ENCODE measurements around the gene RBFOX2.

GRCh38 chr22:35799150-35799549 is 229.5 kb downstream of the RBFOX2 start:
- no peak for TF ChIP-seq CTCF (conservative IDR thresholded peaks at IDR 0.05; ENCODE audit: low read depth in 2 of 2)
- TF ChIP-seq EZH2 (IDR thresholded peaks at IDR 0.05; ENCODE audit: low read depth, unreplicated experiment) = no peak
- TF ChIP-seq EZH2phosphoT487 (IDR thresholded peaks at IDR 0.05; ENCODE audit: unreplicated experiment) = no peak
- TF ChIP-seq REST (IDR thresholded peaks at IDR 0.05; ENCODE audit: unreplicated experiment) = no peak
- TF ChIP-seq POLR2AphosphoS5 (IDR thresholded peaks at IDR 0.05; ENCODE audit: low read depth) = no peak
- TF ChIP-seq CREB1 (CRISPR knock-in tag; IDR thresholded peaks at IDR 0.05; ENCODE audit: low read depth) = no peak
- no peak for TF ChIP-seq JUNB (IDR thresholded peaks at IDR 0.05; ENCODE audit: unreplicated experiment)
- TF ChIP-seq NANOG (IDR thresholded peaks at IDR 0.05; ENCODE audit: borderline replicate concordance) = no peak
- TF ChIP-seq ETS1 (IDR thresholded peaks at IDR 0.05) = no peak
- TF ChIP-seq ZNF462 (CRISPR knock-in tag; IDR thresholded peaks at IDR 0.05) = no peak
- TF ChIP-seq ZNF331 (CRISPR knock-in tag; IDR thresholded peaks at IDR 0.05; ENCODE audit: low read depth) = no peak

All from GM23338 (cell line).